ENCODE measurements around the gene LRRC36. TPM values are rescaled to one million over a fixed set of nuclear protein-coding genes. Genes with fewer than 3 reads are reported as not detected.

Gene LRRC36
- total and polyA plus RNA-seq, 10 of the 15 experiments (the other 5 are each of a cell fraction or from before 2014, with no cell fraction given), result 0.45 to 2.0 (median 0.75) TPM; not detected in 1

- Histone ChIP-seq H3K79me2 (ENCODE audit: control insufficient read depth, insufficient read depth, low read length) (no peaks in the 10 kb centered on the region), H3K4me2 (ENCODE audit: control insufficient read depth, insufficient read depth) (no peak overlapping the region), H3K36me3 (ENCODE audit: control insufficient read depth in 2 of 2, insufficient read depth in 2 of 2, low read length in 1 of 2) (no peaks in the 10 kb centered on the region), H3K4me3 (no peak overlapping the region), H4K20me1 (ENCODE audit: control insufficient read depth, insufficient read depth) (no peaks in the 10 kb centered on the region), H3K4me1 (ENCODE audit: control insufficient read depth, insufficient read depth, low read length) (no peaks in the 10 kb centered on the region), H3K9me3 (replicated peaks; ENCODE audit: control insufficient read depth, insufficient read depth, low read length) (no peaks in the 10 kb centered on the region), H3K27ac (ENCODE audit: control insufficient read depth, insufficient read depth) (no peak overlapping the region), H3K27me3 (replicated peaks in 1 of 2; ENCODE audit: control insufficient read depth in 2 of 2, insufficient read depth in 2 of 2, low read length in 1 of 2) (peaks cover 11 to 12% of the 10 kb centered on the region in 2 experiments), H2AFZ (ENCODE audit: control insufficient read depth, low read depth, low read length) (no peak overlapping the region), H3K9ac (ENCODE audit: control insufficient read depth, insufficient read depth, low read length) (no peak overlapping the region)
- DNase-seq (ENCODE audit: low read depth, low spot score) (no peak), FAIRE-seq (no peak), ATAC-seq (no peak)
- in situ Hi-C loops (cut with MboI), result no loop called here
- intact Hi-C loops (cut with micrococcal nuclease; ENCODE audit: unreplicated experiment), result no loop called here
- TF ChIP-seq SIX5 (IDR thresholded peaks at IDR 0.05; ENCODE audit: low read depth, low read length, severe bottlenecking) (no peak), IKZF2 (IDR thresholded peaks at IDR 0.05) (no peak), BCL3 (IDR thresholded peaks at IDR 0.05; ENCODE audit: borderline replicate concordance, insufficient read depth, low read depth, low read length, poor library complexity, severe bottlenecking) (no peak), ZBED1 (IDR thresholded peaks at IDR 0.05; ENCODE audit: borderline replicate concordance) (no peak), MYC (IDR thresholded peaks at IDR 0.05; ENCODE audit: insufficient read depth, insufficient read length, insufficient replicate concordance, low read length, severe bottlenecking) (no peak), RUNX3 (IDR thresholded peaks at IDR 0.05; ENCODE audit: low read length) (no peak), KLF5 (IDR thresholded peaks at IDR 0.05; ENCODE audit: partially characterized antibody) (no peak), MTA3 (IDR thresholded peaks at IDR 0.05; ENCODE audit: borderline replicate concordance, low read length) (no peak), HCFC1 (IDR thresholded peaks at IDR 0.05; ENCODE audit: low read length) (no peak), BCL11A (IDR thresholded peaks at IDR 0.05; ENCODE audit: low read depth, low read length) (no peak), HDGF (IDR thresholded peaks at IDR 0.05) (no peak), ZNF592 (IDR thresholded peaks at IDR 0.05) (no peak)
- 28% methylated on average over 4 of the region's 4 CpGs for WGBS (ENCODE audit: insufficient coverage, insufficient replicate concordance, low lambda C conversion rate, missing lambda C conversion rate)
- SMC1A ChIA-PET (ENCODE audit: uncharacterized antibody, unreplicated experiment), result interaction anchor here (1.2 to 2.2 kb wide), 2 partner anchors 9 to 43 kb away, joined by 3 to 5 read pairs; partner anchors contain the start of gene ZDHHC1
- no TSS peak for BruUV-seq (replicated peaks)
- POLR2A ChIA-PET, result interaction anchor here (0.6 kb wide), 1 partner anchor 253 kb away, joined by 4 read pairs; no protein-coding TSS in a partner anchor
- RAD21 ChIA-PET (ENCODE audit: unreplicated experiment), result interaction anchor here (1.0 kb wide), 1 partner anchor 165 kb away, joined by 3 read pairs; no protein-coding TSS in a partner anchor
- CTCF ChIA-PET, result interaction anchor here (1.1 to 5.6 kb wide), 4 partner anchors 9 to 79 kb away, joined by 3 to 84 read pairs (median 12); partner anchors contain the start of genes ATP6V0D1 and ZDHHC1
Observed at GRCh38 chr16:67425580-67425979, 99.0 kb downstream of the LRRC36 start.
